Astrocyte of the spinal cord (primary cell): ENCODE measurements around the gene KIR3DL2.
"Not testable (repeated sequence)": the region's sequence is repeated elsewhere in the genome, so short reads cannot be mapped to it uniquely, and the experiment has no call there.

Experiments used
- DNase-seq: peaks from one replicate; pipeline ENCODE4 v3.0.0; 2011; ENCODE audit warnings: low read depth, low spot score
- H3K4me3 ChIP-seq: 2 replicates; pipeline ENCODE4 v1.5.1; 2011; ENCODE audit warnings: low read depth, mild to moderate bottlenecking, low read length, moderate library complexity
- CTCF ChIP-seq: IDR thresholded peaks from 2 replicates; pipeline ENCODE4 v1.5.1; 2012; ENCODE audit warnings: low read depth, mild to moderate bottlenecking, low read length, inconsistent platforms
- in situ Hi-C: cut with HindIII; loops from 2 replicates; pipeline ENCODE4 v1.10.0; 2017; ENCODE audit warnings: low sequenced_read_pairs

Gene KIR3DL2

GRCh38 chr19:54850061-54850640, at the start of gene KIR3DL2:
Gene KIR3DL2, plus strand, starts transcription at chr19:54850443. Its CDS starts 33 bp downstream, at chr19:54850476.
- DNase-seq, in situ Hi-C loops, H3K4me3 ChIP-seq: not testable (repeated sequence)

- DNase-seq: no peak
- no peak within 1 kb of the TSS for H3K4me3 ChIP-seq
- in situ Hi-C loops: no loop called here
- TF ChIP-seq CTCF: no peak
These were observed 46.8 kb upstream of the KIR3DL2 start, which contains the start of gene KIR2DL4 for GRCh38 chr19:54803410-54803809. Gene KIR2DL4, plus strand, starts transcription at chr19:54803610. Its CDS starts 42 bp downstream, at chr19:54803652.

GRCh38 chr19:54804101-54804500, 46.1 kb upstream of the KIR3DL2 start:
- no peak for DNase-seq
- in situ Hi-C loops: no loop called here
- no peak for TF ChIP-seq CTCF

GRCh38 chr19:54804571-54804970, 45.7 kb upstream of the KIR3DL2 start:
- DNase-seq: no peak
- no peak overlapping the region for H3K4me3 ChIP-seq
- TF ChIP-seq CTCF: no peak
- in situ Hi-C loops: no loop called here

More at GRCh38 chr19:54804101-54804500, 46.1 kb upstream of the KIR3DL2 start:
- no peak overlapping the region for H3K4me3 ChIP-seq

- no peak for TF ChIP-seq CTCF
- H3K4me3 ChIP-seq: no peak overlapping the region
- in situ Hi-C loops: no loop called here
- DNase-seq: no peak
These were observed 44.4 kb upstream of the KIR3DL2 start for GRCh38 chr19:54805665-54806515.

GRCh38 chr19:54806516-54806838, 43.8 kb upstream of the KIR3DL2 start:
- in situ Hi-C loops: no loop called here

GRCh38 chr19:54814571-54814970, 35.7 kb upstream of the KIR3DL2 start:
- in situ Hi-C loops, DNase-seq, H3K4me3 ChIP-seq: not testable (repeated sequence)

More at GRCh38 chr19:54806516-54806838, 43.8 kb upstream of the KIR3DL2 start:
- H3K4me3 ChIP-seq: no peak overlapping the region
- TF ChIP-seq CTCF: no peak
- no peak for DNase-seq

GRCh38 chr19:54816251-54816650, 34.0 kb upstream of the KIR3DL2 start, which contains the start of gene KIR3DL1:
Gene KIR3DL1, plus strand, starts transcription at chr19:54816468.
- in situ Hi-C loops, DNase-seq, H3K4me3 ChIP-seq: not testable (repeated sequence)
